ENCODE results near the gene SLC25A42.

- no peak for TF ChIP-seq CTCF (IDR thresholded peaks at IDR 0.05 in 8 of 11, conservative IDR thresholded peaks at IDR 0.05 in 3 of 11)
- no peak for TF ChIP-seq POLR2A (IDR thresholded peaks at IDR 0.05)
- TF ChIP-seq POLR2AphosphoS5 (IDR thresholded peaks at IDR 0.05) = no peak
These were observed 42.7 kb upstream of the SLC25A42 start for GRCh38 chr19:19021115-19021514.
